B cell (primary cell): ENCODE data around the gene XRCC1.

Experiments used
- EZH2 ChIP-seq: IDR thresholded peaks from 2 replicates; pipeline ENCODE4 v1.6.1; 2012; ENCODE audit warnings: borderline replicate concordance, low read depth, mild to moderate bottlenecking, moderate library complexity, low read length; ENCODE audit not compliant: insufficient read depth, poor library complexity, severe bottlenecking
- TF ChIP-seq, protein P1 (sequence below): fragments of 200-600 bp; IDR thresholded peaks from one replicate; pipeline ENCODE4 v1.8.0; 2022; ENCODE audit warnings: antibody characterized with exemption, mild to moderate bottlenecking

GRCh38 chr19:43616954-43617353 is 41.6 kb upstream of the XRCC1 start:
- TF ChIP-seq, protein P1, sequence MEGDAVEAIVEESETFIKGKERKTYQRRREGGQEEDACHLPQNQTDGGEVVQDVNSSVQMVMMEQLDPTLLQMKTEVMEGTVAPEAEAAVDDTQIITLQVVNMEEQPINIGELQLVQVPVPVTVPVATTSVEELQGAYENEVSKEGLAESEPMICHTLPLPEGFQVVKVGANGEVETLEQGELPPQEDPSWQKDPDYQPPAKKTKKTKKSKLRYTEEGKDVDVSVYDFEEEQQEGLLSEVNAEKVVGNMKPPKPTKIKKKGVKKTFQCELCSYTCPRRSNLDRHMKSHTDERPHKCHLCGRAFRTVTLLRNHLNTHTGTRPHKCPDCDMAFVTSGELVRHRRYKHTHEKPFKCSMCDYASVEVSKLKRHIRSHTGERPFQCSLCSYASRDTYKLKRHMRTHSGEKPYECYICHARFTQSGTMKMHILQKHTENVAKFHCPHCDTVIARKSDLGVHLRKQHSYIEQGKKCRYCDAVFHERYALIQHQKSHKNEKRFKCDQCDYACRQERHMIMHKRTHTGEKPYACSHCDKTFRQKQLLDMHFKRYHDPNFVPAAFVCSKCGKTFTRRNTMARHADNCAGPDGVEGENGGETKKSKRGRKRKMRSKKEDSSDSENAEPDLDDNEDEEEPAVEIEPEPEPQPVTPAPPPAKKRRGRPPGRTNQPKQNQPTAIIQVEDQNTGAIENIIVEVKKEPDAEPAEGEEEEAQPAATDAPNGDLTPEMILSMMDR: no peak
- TF ChIP-seq EZH2: no peak
